Smooth muscle cell (in vitro differentiated cells): ENCODE data around the gene OR52E5. TPM values are rescaled to one million over a fixed set of nuclear protein-coding genes. Genes with fewer than 3 reads are reported as not detected.

Source experiments
- DNase-seq: peaks from one replicate; lab custom pipeline; 2025; ENCODE audit not compliant: unreplicated experiment; lab: John Stamatoyannopoulos, UW
- H2AFZ ChIP-seq: fragments of 200-600 bp; sonication (generic); 2 replicates; pipeline ENCODE4 v1.6.0; 2016; ENCODE audit warnings: antibody characterized with exemption, low read depth, mild to moderate bottlenecking
- H3F3A ChIP-seq: fragments of 200-600 bp; sonication (generic); 2 replicates; pipeline ENCODE4 v1.6.0; 2017; ENCODE audit warnings: antibody characterized with exemption, low read depth
- H3K27ac ChIP-seq: fragments of 200-600 bp; sonication (generic); 2 replicates; pipeline ENCODE4 v1.5.1; 2016; ENCODE audit warnings: low read depth, mild to moderate bottlenecking
- H3K27me3 ChIP-seq: fragments of 200-600 bp; sonication (generic); 2 replicates; pipeline ENCODE4 v1.6.1; 2016; ENCODE audit warnings: low read depth, mild to moderate bottlenecking
- H3K36me3 ChIP-seq: fragments of 200-600 bp; sonication (generic); 2 replicates; pipeline ENCODE4 v1.5.1; 2016; ENCODE audit warnings: low read depth
- H3K4me1 ChIP-seq: fragments of 200-600 bp; sonication (generic); 2 replicates; pipeline ENCODE4 v1.5.1; 2016; ENCODE audit warnings: low read depth
- H3K4me2 ChIP-seq: fragments of 200-600 bp; sonication (generic); 2 replicates; pipeline ENCODE4 v1.6.0; 2016; ENCODE audit warnings: mild to moderate bottlenecking
- H3K4me3 ChIP-seq: fragments of 200-600 bp; sonication (generic); 2 replicates; pipeline ENCODE4 v1.5.1; 2016; ENCODE audit warnings: mild to moderate bottlenecking
- H3K79me2 ChIP-seq: fragments of 200-600 bp; sonication (generic); 2 replicates; pipeline ENCODE4 v1.6.0; 2016; ENCODE audit warnings: low read depth, mild to moderate bottlenecking
- H3K9ac ChIP-seq: fragments of 200-600 bp; sonication (generic); 2 replicates; pipeline ENCODE4 v1.6.0; 2016; ENCODE audit warnings: low read depth
- H3K9me3 ChIP-seq: fragments of 200-600 bp; sonication (generic); replicated peaks from 2 replicates; pipeline ENCODE4 v1.5.1; 2016; ENCODE audit warnings: low read depth
- H4K20me1 ChIP-seq: fragments of 200-600 bp; sonication (generic); 2 replicates; pipeline ENCODE4 v1.6.0; 2016; ENCODE audit warnings: low read depth
- WGBS: methylation state at CpG from one replicate; pipeline ENCODE4 v1.1.7; 2016; ENCODE audit warnings: low lambda C conversion rate; 5-methylcytosine and 5-hydroxymethylcytosine counted together
- polyA plus RNA-seq: library from polyadenylated mRNA; unstranded; fragments of >200 nt; fragmentation: Nextera tagmentation; extraction: Ambion mirVana; gene quantifications from 2 replicates; pipeline ENCODE4 v1.2.1, GENCODE V29; 2016
- total RNA-seq: library from RNA; depleted of rRNA; stranded (reverse); fragments of >200 nt; gene quantifications from 2 replicates; pipeline ENCODE4 v1.2.3, GENCODE V29; 2014
- TF ChIP-seq, protein P1 (sequence below): fragments of 200-600 bp; sonication (generic); IDR thresholded peaks from 2 replicates; pipeline ENCODE4 v1.5.1; 2017; ENCODE audit warnings: borderline replicate concordance, mild to moderate bottlenecking, antibody characterized with exemption; ENCODE audit not compliant: insufficient read depth, poor library complexity, severe bottlenecking

OR52E5 gene
- total and polyA plus RNA-seq, 2 experiments from 2014 or later: not detected

- Histone ChIP-seq H3K9me3 (no peaks in the 10 kb centered on the region), H3K4me2 (no peak overlapping the region), H4K20me1 (no peaks in the 10 kb centered on the region), H3K27ac (no peak overlapping the region), H3K9ac (no peak overlapping the region), H3K36me3 (no peaks in the 10 kb centered on the region), H3F3A (no peaks in the 10 kb centered on the region), H3K79me2 (no peaks in the 10 kb centered on the region), H3K4me1 (no peaks in the 10 kb centered on the region), H2AFZ (no peak overlapping the region), H3K4me3 (no peak overlapping the region), H3K27me3 (no peaks in the 10 kb centered on the region)
- TF ChIP-seq, protein P1, sequence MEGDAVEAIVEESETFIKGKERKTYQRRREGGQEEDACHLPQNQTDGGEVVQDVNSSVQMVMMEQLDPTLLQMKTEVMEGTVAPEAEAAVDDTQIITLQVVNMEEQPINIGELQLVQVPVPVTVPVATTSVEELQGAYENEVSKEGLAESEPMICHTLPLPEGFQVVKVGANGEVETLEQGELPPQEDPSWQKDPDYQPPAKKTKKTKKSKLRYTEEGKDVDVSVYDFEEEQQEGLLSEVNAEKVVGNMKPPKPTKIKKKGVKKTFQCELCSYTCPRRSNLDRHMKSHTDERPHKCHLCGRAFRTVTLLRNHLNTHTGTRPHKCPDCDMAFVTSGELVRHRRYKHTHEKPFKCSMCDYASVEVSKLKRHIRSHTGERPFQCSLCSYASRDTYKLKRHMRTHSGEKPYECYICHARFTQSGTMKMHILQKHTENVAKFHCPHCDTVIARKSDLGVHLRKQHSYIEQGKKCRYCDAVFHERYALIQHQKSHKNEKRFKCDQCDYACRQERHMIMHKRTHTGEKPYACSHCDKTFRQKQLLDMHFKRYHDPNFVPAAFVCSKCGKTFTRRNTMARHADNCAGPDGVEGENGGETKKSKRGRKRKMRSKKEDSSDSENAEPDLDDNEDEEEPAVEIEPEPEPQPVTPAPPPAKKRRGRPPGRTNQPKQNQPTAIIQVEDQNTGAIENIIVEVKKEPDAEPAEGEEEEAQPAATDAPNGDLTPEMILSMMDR: no peak
- 93% methylated on average over 39 of the region's 39 CpGs for WGBS
- no peak for DNase-seq
Measured at GRCh38 chr11:5937868-5938602, 45.0 kb downstream of the OR52E5 start.

- no peak overlapping the region for H3K9ac ChIP-seq
- no peaks in the 10 kb centered on the region for H3K79me2 ChIP-seq
- H4K20me1 ChIP-seq: no peaks in the 10 kb centered on the region
- H3K36me3 ChIP-seq: no peaks in the 10 kb centered on the region
- H3K4me3 ChIP-seq: no peak overlapping the region
- no peak overlapping the region for H2AFZ ChIP-seq
- no peaks in the 10 kb centered on the region for H3F3A ChIP-seq
- 93% methylated on average over 21 of the region's 21 CpGs for WGBS
- TF ChIP-seq, protein P1: no peak
- no peaks in the 10 kb centered on the region for H3K4me1 ChIP-seq
- no peaks in the 10 kb centered on the region for H3K9me3 ChIP-seq
- H3K4me2 ChIP-seq: no peak overlapping the region
- H3K27me3 ChIP-seq: peaks cover under 1% of the 10 kb centered on the region
- H3K27ac ChIP-seq: no peak overlapping the region
- DNase-seq: no peak
Measured at GRCh38 chr11:5938603-5938965, 45.6 kb downstream of the OR52E5 start.

DNA sequence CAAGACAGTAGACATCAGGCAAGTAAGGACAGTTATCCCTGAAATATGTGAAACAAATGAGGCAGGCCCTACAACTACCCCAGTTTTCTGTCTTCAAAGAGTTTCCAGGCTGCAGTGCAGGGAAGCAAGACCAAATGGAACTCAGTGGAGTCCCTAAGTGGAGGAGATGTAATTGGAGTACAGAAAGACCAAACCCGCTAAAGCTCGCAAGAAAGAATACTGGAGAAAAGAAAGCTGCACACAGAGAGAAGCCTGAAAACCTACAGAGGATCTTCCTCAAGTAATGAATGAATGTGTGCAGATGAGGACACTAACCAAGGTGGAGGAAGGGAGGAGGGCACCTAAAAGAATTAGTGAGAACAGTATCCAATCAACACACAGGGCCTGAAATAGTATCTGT lies 47.7 kb downstream of the OR52E5 start:
- TF ChIP-seq, protein P1: no peak
- no peak for DNase-seq
- H4K20me1 ChIP-seq: no peaks in the 10 kb centered on the region
- no peak overlapping the region for H3K4me2 ChIP-seq
- no peaks in the 10 kb centered on the region for H3K79me2 ChIP-seq
- no peak overlapping the region for H3K9ac ChIP-seq
- no peaks in the 10 kb centered on the region for H3K4me1 ChIP-seq
- H3F3A ChIP-seq: no peaks in the 10 kb centered on the region
- H3K4me3 ChIP-seq: no peak overlapping the region
- WGBS: 100% methylated on average over 2 of the region's 2 CpGs
- no peaks in the 10 kb centered on the region for H3K9me3 ChIP-seq
- H2AFZ ChIP-seq: no peak overlapping the region
- H3K36me3 ChIP-seq: no peaks in the 10 kb centered on the region
- H3K27ac ChIP-seq: no peak overlapping the region
- H3K27me3 ChIP-seq: peaks cover 10% of the 10 kb centered on the region

DNA sequence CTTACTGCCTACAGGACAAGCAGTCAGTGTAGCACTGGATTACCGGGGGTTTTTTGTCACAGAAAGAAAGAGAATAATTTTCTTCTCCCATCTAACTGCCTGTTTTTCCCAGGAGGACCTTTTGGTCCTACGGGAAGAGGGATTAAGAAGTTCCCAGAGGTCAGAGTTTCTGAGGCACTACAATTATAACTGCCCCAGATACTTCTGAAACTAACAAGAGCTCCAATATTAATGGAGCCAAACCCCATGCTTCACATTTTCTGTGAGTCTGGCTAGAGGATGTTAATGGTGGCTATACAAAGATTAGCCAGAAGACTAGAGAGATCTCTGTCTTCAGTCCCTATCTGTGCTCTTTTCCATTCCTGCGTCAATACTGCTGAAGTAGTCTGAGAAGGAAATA lies 48.9 kb downstream of the OR52E5 start, which contains the start of gene OR56A3:
OR56A3 (plus strand) TSS at position 301 of the 400 bp plus-strand sequence. CDS start 5,096 bp downstream, outside the sequence.
- 87% methylated on average over 3 of the region's 3 CpGs for WGBS
- H3K36me3 ChIP-seq: no peaks in the 10 kb centered on the region
- H3F3A ChIP-seq: no peaks in the 10 kb centered on the region
- H3K79me2 ChIP-seq: no peaks in the 10 kb centered on the region
- H3K9ac ChIP-seq: no peak within 1 kb of the TSS
- no peak within 1 kb of the TSS for H2AFZ ChIP-seq
- no peak within 1 kb of the TSS for H3K4me2 ChIP-seq
- no peak for DNase-seq
- peaks cover 10% of the 10 kb centered on the region for H3K27me3 ChIP-seq
- no peaks in the 10 kb centered on the region for H3K9me3 ChIP-seq
- no peak within 1 kb of the TSS for H3K4me3 ChIP-seq
- no peaks in the 10 kb centered on the region for H4K20me1 ChIP-seq
- H3K27ac ChIP-seq: no peak within 1 kb of the TSS
- H3K4me1 ChIP-seq: no peaks in the 10 kb centered on the region
- TF ChIP-seq, protein P1: no peak
